Cardiac muscle cell (in vitro differentiated cells and primary cell): ENCODE results near the gene KLF7. TPM values are rescaled to one million over a fixed set of nuclear protein-coding genes. Genes with fewer than 3 reads are reported as not detected.

Source experiments
- DNase-seq, 2 donors: peaks; one replicate each; pipeline versions ENCODE4 v3.0.0 to v3.0.0-alpha.2; 2010 to 2017; ENCODE audit warnings: low read depth in 1 of 2, low spot score in 1 of 2
- H3K27ac ChIP-seq: fragments of 200-600 bp; sonication (generic); 2 replicates; pipeline ENCODE4 v1.5.1; 2016
- H3K27me3 ChIP-seq: fragments of 200-600 bp; sonication (generic); 2 replicates; pipeline ENCODE4 v1.6.0; 2016; ENCODE audit warnings: control low read depth
- H3K36me3 ChIP-seq: fragments of 200-600 bp; sonication (generic); 2 replicates; pipeline ENCODE4 v1.5.1; 2016; ENCODE audit warnings: control low read depth
- H3K4me1 ChIP-seq: fragments of 200-600 bp; sonication (generic); 2 replicates; pipeline ENCODE4 v1.8.1; 2017; ENCODE audit warnings: low read depth, mild to moderate bottlenecking, mixed run types
- H3K4me3 ChIP-seq: fragments of 200-600 bp; sonication (generic); 2 replicates; pipeline ENCODE4 v1.5.1; 2016; ENCODE audit warnings: mild to moderate bottlenecking
- H3K9me3 ChIP-seq: fragments of 200-600 bp; sonication (generic); 2 replicates; pipeline ENCODE4 v1.5.1; 2017; ENCODE audit warnings: low read depth, mild to moderate bottlenecking, control low read depth
- CTCF ChIP-seq: IDR thresholded peaks from 2 replicates; pipeline ENCODE4 v1.5.1; 2012; ENCODE audit warnings: low read depth, mild to moderate bottlenecking, low read length
- polyA plus RNA-seq: library from polyadenylated mRNA; unstranded; fragments of >200 nt; fragmentation: Nextera tagmentation; extraction: Ambion mirVana; gene quantifications from 2 replicates; pipeline ENCODE4 v1.2.1, GENCODE V29; 2016
- total RNA-seq: library from RNA; depleted of rRNA; stranded (reverse); fragments of >200 nt; gene quantifications from 2 replicates; pipeline ENCODE4 v1.2.3, GENCODE V29; 2016

The KLF7 gene
- total and polyA plus RNA-seq, 2 experiments from 2014 or later, result 8.3 to 9.3 TPM

GRCh38 chr2:207130958-207131521 is 34.7 kb downstream of the KLF7 start:
- H3K9me3 ChIP-seq, result no peaks in the 10 kb centered on the region
- no peak for DNase-seq
- H3K27me3 ChIP-seq, result no peaks in the 10 kb centered on the region
- no peak for TF ChIP-seq CTCF
- H3K4me1 ChIP-seq, result peaks cover under 1% of the 10 kb centered on the region
- no peaks in the 10 kb centered on the region for H3K36me3 ChIP-seq
- H3K4me3 ChIP-seq, result no peak overlapping the region
- H3K27ac ChIP-seq, result no peak overlapping the region

- H3K36me3 ChIP-seq, result no peaks in the 10 kb centered on the region
- no peak for DNase-seq
- no peaks in the 10 kb centered on the region for H3K9me3 ChIP-seq
- H3K27ac ChIP-seq, result no peak overlapping the region
- TF ChIP-seq CTCF, result no peak
- no peaks in the 10 kb centered on the region for H3K4me1 ChIP-seq
- no peak overlapping the region for H3K4me3 ChIP-seq
- no peaks in the 10 kb centered on the region for H3K27me3 ChIP-seq
Observed at GRCh38 chr2:207129821-207130220, 35.9 kb downstream of the KLF7 start.

GRCh38 chr2:207128867-207129266 is 36.9 kb downstream of the KLF7 start:
- H3K27ac ChIP-seq, result no peak overlapping the region
- H3K36me3 ChIP-seq, result no peaks in the 10 kb centered on the region
- H3K4me1 ChIP-seq, result no peaks in the 10 kb centered on the region
- no peak for TF ChIP-seq CTCF
- no peaks in the 10 kb centered on the region for H3K27me3 ChIP-seq
- no peak for DNase-seq
- H3K9me3 ChIP-seq, result no peaks in the 10 kb centered on the region
- H3K4me3 ChIP-seq, result no peak overlapping the region

- H3K4me3 ChIP-seq, result no peak overlapping the region
- H3K9me3 ChIP-seq, result no peaks in the 10 kb centered on the region
- peaks cover 6% of the 10 kb centered on the region for H3K36me3 ChIP-seq
- H3K27ac ChIP-seq, result no peak overlapping the region
- H3K4me1 ChIP-seq, result no peaks in the 10 kb centered on the region
- no peaks in the 10 kb centered on the region for H3K27me3 ChIP-seq
- DNase-seq, result peak in 1 of 2 donors; percentile 36
- no peak for TF ChIP-seq CTCF
Observed at GRCh38 chr2:207126724-207127308, 38.9 kb downstream of the KLF7 start.

- Histone ChIP-seq H3K9me3 (no peaks in the 10 kb centered on the region), H3K4me3 (no peak overlapping the region), H3K27me3 (no peaks in the 10 kb centered on the region), H3K27ac (no peak overlapping the region), H3K36me3 (peaks cover 6% of the 10 kb centered on the region), H3K4me1 (no peaks in the 10 kb centered on the region)
- TF ChIP-seq CTCF, result no peak
- DNase-seq, result no peak
Observed at GRCh38 chr2:207123776-207124391, 41.9 kb downstream of the KLF7 start.
